Stimulated activated CD4-positive, alpha-beta T cell treated with anti-CD3 and anti-CD28 coated beads, Interleukin-1b, Interleukin-23, amount 100 ng/mL, for 4 hours (primary cell): Measurements from ENCODE around the gene UBA6.
"Not testable (repeated sequence)": the region's sequence is repeated elsewhere in the genome, so short reads cannot be mapped to it uniquely, and the experiment has no call there.

Experiments
- DNase-seq, 2 donors: peaks; one replicate each; pipeline ENCODE4 v3.0.0-alpha.2; 2020; ENCODE audit warnings: low read depth in 2 of 2

UBA6 gene

DNA sequence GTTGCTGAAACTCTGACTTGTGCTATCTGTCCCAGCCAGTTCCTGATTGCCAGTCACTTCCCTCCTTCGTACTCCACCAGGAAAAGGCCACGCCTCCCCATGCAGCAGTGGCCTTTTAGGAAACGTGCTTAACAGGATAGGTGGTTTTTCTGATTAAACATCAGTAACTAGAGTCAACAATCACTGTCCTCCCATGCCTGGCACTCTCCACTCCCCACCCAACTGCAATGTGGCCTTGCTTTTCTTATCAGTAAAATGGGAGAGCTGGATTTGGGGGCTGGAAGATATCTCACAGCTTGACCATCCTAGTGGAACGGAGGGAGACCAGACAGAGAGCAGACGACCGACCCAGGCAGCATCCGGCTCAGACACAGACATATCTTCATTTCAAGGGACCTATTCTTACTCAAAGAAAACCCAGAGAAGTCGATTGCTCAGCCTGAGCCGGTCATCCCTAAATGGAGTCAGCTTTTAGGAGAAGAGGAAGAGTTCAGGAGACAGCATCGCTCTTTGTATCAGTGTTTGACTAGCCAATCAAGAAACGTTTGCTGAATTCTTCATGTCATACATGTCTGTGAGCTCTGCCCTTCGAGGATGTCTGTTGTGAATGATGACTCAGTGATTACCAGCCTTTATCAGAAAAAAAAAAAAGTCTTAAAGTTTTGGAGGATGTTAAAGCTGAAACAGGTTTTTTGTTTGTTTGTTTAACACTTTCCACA, 12.7 kb upstream of the UBA6 start:
- DNase-seq = no peak

DNA sequence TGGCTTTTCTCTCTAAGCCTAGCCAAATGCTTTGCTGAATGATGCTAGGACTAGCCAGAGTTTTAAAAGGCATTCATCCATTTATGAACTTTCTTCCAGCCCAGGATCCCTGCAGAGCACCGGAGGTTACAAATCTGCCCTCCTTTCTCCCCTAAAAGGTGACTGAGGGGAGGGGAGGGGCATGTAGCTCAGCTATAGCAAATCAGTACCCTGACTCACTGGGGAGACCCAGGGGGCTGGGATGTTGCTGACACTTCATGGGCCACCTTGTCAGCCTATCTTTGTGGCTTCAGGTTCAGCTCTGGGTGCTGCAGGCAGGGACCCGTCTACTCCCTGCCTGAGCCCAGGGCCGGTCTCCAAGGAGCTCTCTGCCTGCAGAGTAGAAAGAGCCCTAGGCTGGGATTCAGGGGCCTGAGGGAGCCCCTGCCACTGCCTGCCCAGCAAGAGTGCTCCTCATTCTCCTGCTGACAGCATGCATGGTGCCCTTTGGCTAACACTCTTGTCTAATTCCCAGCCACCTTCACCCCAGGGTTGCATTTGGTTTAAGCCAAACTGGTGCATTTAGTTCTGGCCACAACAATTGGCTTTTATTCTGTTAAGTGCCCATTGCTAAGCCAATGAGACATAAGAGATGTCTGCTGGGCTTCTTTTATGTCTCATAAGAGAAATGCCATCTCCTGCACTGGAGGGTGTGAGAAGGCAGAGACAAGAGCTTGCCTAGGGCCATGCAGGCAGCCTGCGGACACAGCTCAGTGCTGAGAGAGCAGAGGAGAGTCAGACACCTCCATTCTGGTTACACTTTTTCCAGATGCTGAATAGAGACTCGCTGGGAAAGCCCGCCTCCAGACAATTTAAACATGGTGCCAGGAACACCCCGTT, 11.9 kb upstream of the UBA6 start:
- DNase-seq = no peak

DNA sequence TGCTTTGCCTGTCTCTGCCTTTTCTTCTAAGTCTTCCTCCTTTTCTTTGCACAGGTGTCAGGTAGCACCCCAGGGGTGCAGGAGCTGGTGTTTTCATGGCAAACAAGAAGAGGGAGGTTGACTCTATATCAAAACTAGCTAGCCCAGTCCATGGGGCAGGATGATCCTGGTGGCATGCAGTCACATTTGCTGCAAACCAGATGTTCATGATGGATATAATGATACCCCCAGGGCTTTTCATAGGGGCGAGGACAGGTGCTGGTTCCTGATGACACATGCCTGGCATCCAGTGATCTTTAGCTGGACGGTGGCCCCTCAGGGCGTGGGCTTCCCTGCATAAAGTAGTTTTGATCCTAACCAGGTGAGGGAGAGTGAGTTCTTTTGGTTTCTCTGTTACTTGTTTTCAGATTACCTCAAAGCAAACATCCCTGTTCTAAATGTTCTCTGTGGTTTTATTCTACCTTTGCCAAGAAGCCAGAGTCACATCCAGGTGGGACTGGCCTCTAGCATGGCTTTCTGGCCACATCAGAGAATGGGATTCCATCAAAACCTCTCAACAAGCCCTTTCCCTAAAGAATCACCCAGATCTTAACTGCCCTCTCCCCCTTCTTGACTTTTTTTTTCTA, 11.2 kb upstream of the UBA6 start:
- no peak for DNase-seq

DNA sequence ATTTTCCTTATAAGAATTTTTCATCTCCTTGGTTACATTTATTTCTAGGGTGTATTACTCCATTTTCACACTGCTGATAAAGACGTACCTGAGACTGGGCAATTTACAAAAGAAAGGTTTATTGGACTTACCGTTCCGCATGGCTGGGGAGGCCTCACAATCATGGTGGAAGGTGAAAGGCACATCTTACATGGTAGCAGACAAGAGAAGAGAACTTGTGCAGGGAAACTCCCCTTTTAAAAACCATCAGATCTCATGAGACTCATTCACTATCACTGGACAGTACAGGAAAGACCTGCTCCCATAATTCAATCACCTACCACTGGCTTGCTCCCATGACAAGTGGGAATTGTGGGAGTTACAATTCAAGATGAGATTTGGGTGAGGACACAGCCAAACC, 5.7 kb upstream of the UBA6 start:
- not testable (repeated sequence) for DNase-seq

DNA sequence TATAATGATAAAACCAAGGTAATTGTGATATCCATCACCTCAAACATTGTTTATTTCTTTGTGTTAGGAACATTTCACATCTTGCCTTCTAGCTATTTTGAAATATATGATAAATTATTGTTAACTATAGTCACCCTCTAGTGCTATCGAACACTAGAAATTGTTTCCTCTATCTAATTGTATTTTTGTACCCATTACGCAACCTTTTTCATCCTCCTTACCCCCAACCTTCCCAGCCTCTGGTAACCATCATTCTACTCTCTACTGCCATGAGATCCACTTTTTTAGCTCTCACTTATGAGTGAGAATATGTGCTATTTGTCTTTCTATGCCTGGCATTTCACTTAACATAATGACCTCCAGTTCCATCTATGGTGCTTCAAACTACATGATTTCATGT, 3.9 kb upstream of the UBA6 start:
- no peak for DNase-seq

DNA sequence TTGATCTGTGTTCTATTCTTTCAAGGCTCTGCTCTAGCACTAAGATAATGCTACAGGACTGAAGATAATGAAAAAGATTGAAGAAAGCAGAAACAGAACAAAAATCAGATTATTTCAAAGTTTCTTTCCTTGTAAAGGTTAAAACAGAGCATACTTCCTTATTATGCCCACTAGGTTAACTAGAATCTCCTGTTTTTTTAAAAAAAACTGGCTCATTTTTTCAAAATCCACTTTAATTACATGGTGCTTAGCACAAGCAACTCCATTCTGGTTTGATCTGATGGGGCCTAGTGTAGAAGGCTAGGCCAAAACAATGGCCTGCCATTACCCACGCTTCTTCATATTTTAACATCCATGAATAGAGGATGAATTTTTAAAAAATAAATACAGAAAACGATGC, 1.2 kb upstream of the UBA6 start:
- DNase-seq = no peak

DNA sequence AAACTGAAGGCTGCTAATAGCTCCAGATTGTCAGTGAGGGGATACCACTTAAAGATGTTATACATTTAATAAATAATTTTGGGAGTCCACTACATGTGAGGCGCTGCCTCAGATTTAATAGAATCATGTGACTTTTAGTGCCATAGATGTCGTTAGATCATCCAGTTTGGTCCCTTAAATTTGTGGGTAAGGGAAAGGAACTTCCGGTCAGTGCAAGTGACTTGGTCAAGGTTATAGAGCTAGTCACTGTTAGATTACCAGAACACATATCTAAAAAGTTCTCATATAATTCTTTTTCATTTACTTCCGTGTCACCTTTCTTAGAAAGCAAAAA, 529 bp upstream of the UBA6 start:
- DNase-seq = no peak

DNA sequence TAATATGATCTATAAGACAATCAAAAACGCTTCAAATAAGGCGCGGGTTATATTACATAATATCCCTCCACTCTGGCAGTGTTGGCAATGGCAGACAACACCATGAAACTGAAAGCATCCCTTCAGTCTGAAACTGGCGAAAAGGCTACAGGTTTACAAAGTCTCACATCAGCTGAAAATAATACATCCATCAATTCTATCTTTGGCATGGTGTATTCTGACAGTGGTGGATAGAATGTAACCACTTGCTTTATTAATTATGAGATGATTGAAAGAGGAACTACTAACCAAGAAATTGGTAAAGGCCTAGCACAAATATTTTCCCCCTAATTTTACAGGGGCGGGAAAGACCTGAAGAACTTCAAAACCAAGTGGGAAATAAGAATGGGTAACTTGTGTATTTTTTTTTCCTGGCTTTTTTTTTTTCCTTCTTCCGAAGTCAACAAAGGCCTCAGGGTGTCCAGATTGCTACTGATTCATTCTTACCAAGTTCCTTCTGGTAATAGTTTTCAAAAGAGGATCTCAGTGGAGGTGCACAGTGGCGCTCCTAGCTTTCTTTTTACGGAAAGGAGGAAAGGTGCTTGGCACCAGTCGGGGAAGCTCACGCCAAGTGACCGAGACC, 728 bp downstream of the UBA6 start:
- no peak for DNase-seq

DNA sequence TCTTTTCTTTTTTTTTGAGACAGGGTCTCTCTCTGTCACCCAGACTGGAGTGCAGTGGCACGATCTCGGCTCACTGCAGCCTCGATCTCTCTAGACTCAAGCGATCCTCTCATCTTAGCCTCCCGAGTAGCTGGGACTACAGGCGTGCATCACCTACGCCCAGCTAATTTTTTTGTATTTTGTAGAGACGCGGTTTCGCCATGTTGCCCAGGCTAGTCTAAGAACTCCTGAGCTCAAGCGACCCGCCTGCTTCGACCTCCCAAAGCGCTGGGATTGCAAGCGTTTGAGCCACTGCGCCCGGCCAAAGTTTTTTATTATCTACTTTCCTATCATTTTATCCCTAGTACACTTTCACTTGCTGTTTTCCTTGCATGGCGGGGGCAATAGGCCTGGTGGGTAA, 1.4 kb downstream of the UBA6 start:
- no peak for DNase-seq

DNA sequence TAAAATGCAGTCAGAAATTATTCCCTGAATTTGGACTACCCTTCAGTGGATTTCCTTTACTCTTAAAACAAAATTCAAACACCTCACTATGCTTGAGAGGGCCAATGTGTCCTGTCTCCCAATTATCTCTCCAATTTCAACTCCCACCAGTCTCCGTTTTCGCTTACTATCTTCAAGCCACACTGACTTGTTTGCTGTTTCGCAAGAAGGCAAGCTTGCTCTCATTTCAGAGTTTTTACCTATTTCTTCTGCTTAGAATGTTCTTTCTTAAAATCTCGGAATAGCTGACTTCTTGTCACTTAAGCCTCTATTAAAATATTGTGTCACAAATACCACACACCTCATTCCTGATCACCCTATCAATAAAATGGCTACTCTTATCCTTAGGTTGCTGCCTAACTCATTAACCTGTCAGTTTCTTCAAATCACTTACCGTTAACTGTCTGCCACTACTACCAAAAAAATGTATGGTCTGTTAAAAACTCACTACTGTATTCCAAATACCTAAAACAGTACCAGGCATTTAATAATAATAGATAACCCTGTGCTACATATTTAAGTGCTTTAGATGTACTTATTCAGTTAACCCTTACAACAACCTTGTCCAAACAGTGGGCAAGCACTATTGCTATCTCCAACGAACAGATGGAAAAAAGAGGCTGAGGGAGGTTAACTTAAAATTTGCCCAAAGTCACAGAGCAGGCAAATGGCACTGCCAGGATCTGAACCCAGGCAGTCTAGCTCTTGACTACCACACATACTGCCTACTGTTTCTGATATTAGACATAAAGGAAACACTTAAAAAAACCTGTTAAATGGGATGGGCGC, 2.9 kb downstream of the UBA6 start:
- DNase-seq = no peak

DNA sequence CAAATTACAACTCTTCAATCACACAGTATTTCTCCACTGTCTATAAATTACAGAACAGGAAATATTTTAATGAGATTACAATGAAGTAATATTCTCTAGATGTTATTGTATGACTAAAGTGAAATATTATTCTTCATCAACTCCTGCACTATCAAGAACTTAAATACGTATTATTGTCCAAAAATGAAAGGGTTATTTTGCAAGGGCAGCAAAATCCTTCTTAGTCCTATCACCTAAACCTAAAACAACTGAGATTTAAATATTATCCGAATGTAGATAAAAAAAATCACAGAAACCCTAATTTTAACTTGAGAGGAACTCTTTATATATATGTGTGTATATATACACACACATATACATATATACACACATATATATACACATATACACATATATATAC, 4.9 kb downstream of the UBA6 start:
- no peak for DNase-seq

DNA sequence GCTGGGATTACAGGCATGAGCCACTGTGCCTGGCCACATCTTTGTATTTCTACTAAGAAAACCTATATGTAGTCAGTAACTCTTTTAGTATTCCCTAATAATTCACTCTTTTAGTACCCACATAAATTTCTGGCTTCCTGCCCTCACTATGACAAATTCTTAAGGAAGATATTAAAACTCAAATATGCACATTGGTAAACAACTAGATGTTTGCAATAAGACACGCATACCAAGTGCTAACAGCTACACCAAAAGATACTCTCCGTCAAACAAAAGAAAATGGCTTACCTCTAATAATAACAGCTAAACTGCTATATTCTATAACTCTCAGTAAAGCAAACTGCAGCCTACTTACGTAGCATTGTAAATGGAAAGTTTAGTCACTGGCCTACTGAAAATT, 6.3 kb downstream of the UBA6 start:
- DNase-seq = no peak

DNA sequence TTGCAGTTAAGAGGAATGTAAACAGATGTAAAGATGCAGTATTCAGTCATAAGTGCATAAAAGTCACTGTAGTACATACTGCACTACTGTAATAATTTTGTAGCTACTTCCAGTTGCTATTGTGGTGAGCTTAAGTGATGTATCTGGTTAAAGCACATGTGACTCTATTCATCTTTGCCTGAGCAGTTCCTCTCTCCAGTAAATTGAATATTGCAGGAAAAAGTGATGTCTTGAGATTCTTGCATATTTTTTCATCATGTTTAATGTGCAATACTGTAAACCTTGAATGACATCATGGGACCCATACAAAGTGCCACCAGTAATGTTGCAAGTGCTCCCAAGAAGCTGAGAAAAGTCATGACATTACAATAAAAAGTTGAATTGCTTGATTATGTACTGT, 9.6 kb downstream of the UBA6 start:
- no peak for DNase-seq

DNA sequence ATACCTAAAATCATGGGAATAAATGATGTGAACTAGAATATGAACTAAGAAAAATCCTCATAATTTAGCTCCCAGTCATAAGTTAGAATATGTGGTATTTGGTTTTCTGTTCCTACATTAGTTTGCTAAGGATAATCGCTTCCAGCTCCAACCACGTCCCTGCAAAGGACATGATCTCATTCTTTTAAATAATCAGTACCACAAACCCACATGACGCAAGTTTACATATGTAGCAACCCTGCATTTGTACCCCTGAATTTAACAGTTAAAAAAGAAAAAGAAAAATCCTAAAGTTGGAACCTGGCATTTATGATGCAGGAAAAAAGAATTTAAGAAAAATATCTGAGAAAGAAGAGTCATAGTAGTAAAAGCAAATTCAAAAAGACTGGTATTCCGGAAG, 13.3 kb downstream of the UBA6 start:
- DNase-seq = no peak

DNA sequence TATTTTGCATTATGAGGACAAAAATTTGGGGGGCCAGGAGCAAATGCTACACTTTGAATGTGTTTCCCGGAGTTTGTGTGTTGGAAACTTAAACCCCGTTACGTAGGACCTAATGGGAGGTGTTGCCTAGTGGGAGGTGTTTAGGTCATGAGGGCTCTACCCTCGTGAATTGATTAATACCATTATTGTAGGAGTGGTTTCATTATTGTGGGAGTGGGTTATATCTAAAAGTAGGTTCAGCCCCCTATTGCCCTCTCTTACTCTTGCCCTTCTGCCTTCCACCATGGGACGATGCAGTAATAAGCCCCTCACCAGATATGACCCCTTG, 15.5 kb downstream of the UBA6 start:
- no peak for DNase-seq

DNA sequence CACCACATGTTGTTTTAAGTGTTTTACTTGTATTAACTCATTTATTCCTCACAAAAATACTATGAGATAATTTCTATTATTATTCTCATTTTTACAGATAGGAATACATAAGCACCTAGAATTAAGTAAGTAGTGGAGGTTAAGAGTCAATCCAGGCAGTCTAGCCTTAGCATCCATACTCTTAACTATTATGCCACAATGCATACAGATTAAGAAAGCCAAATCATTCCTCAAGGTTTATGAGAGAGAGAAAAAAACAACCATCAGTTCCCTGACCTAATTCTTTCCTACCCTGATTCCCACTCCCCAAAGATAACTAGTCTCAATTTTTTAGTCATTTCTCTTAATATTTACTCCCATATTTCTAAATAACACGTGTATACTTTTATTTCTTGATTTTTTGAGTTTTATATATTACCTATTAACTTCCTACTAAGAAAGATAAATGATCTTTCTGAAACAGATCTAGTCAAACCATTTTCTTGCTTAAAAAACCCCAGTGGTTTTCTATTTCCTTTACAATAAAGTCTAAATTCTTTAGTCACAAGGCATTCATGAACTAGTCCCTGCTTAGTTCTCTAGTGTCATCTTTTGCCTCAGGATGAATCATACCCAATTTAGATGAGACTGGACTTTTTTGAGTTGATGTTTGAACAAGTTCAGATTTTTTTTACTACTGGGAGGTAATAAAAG, 16.0 kb downstream of the UBA6 start:
- DNase-seq = no peak

DNA sequence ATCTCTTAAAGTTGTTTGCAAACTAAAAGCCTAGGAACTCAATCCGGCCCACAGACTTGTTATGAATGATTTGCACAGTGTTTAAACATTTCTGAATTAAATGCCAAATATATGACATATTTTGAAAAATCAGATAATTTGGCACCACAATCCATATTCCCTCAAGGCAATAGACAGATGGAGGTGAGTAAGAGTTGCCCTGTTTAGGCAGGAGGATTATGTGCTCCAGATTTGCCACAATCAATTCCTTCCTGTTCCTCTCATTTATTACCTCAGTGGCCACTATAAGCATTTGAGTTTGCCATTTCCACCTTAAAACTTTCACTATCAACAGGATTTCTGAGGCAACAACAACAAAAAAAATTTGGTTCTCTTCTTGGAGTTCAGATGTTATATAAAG, 18.7 kb downstream of the UBA6 start:
- DNase-seq = no peak

DNA sequence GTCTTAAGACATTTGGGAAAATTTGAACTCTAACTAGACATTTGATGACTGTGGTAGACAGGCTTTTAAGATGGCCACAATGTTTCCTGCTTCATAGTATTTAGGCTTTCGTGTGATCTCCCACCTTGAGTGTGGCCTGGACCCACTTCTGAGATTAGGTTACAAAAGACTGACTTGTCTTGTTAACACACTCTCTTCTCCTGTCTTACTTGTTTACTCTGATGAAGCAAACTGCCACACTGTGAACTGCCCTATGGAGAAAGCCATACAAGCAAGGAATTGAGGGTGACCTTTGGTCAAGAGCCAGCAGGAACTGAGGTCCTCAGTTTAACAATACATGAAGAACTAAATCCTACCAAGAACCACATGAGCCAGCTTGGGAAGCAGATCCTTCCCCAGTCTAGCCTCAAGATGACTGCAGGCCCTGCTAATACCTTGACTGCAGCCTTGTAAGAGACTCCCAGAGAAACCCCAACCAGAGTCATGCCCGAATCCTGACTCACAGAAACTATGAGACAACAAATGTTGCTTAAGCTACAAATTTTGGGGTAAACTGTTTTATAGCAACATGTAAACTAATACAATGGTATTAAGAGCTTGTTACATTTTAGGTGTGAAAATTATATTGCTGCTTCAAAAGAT, 20.3 kb downstream of the UBA6 start:
- DNase-seq = no peak

DNA sequence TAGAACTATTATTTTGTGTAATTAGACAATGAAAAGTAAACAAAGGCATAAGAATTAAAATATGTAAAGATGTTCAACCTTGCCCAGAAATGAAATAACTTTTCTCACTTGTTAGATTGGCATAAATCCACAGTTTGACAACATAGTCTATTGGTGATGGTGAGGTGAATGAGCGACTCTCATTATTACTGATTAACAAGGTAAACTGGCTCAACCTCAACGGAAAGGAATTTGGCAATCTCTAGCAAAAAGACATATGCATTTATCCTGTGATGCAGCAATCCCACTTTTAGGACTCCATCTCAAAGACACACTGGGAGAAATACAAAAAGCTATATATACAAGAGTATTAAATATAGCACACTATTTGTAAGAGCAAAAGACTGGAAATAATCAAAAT, 22.3 kb downstream of the UBA6 start:
- DNase-seq = no peak

DNA sequence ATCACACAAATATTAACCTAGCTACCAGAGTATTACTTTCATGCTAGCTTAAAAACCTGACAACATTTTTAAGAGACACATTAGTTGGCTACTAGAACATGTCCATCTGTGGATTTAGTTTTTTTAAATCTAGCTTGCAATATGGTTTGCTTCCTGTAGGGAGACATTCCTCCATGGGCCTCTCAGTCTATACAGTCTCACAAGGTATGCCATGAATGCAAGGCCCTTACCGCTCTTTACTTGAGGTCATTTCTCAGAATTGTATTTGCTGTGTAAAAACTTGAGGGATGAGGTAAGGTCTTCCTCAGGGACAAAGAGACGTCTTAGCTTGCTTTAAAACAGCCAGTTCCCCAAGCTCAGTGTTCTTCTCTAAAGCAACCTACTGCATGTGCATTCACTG, 26.9 kb downstream of the UBA6 start:
- DNase-seq = no peak

DNA sequence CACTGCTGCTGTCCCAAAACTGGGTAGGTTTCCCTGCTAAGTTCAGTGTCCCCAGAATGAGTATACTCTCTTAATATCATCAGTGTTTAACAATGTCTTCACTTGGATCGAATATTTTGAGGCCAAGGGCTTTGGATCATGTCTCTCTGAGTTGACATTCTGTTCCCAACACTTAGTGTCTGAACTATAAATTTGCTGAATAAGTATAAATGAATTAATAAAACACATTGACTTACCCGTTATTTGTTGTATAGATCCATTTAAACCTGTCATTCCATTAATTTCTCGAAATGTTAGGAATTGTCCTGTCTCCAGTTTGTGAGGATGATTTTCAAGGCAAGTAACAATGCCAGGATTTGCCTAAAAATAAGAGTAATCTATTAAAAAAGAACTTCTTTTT, 32.6 kb downstream of the UBA6 start:
- no peak for DNase-seq
